Neural progenitor cell (in vitro differentiated cells): ENCODE results near the gene TRIM34. TPM values are rescaled to one million over a fixed set of nuclear protein-coding genes. Genes with fewer than 3 reads are reported as not detected.

Experiments used
- DNase-seq: peaks from one replicate; pipeline ENCODE4 v3.0.0-alpha.2; 2016; ENCODE audit warnings: low spot score
- H2AFZ ChIP-seq: fragments of 200-600 bp; sonication (generic); replicated peaks from 2 replicates; pipeline ENCODE4 v1.6.1; 2016; ENCODE audit warnings: antibody characterized with exemption
- H3F3A ChIP-seq: fragments of 200-600 bp; sonication (generic); 2 replicates; pipeline ENCODE4 v1.6.1; 2016; ENCODE audit warnings: antibody characterized with exemption, low read depth
- H3K27ac ChIP-seq: fragments of 200-600 bp; sonication (generic); 2 replicates; pipeline ENCODE4 v1.5.1; 2016; ENCODE audit warnings: mild to moderate bottlenecking
- H3K27me3 ChIP-seq: fragments of 200-600 bp; sonication (generic); 2 replicates; pipeline ENCODE4 v1.6.1; 2016; ENCODE audit warnings: mild to moderate bottlenecking, moderate library complexity
- H3K36me3 ChIP-seq: fragments of 200-600 bp; sonication (generic); 2 replicates; pipeline ENCODE4 v1.5.1; 2016
- H3K4me1 ChIP-seq: fragments of 200-600 bp; sonication (generic); 2 replicates; pipeline ENCODE4 v1.6.1; 2016; ENCODE audit warnings: mixed run types
- H3K4me2 ChIP-seq: fragments of 200-600 bp; sonication (generic); 2 replicates; pipeline ENCODE4 v1.6.1; 2016
- H3K4me3 ChIP-seq: fragments of 200-600 bp; sonication (generic); 2 replicates; pipeline ENCODE4 v1.5.1; 2016
- H3K79me2 ChIP-seq: fragments of 200-600 bp; sonication (generic); 2 replicates; pipeline ENCODE4 v1.6.1; 2016; ENCODE audit warnings: low read depth
- H3K9ac ChIP-seq: fragments of 200-600 bp; sonication (generic); 2 replicates; pipeline ENCODE4 v1.6.1; 2016
- H3K9me3 ChIP-seq: fragments of 200-600 bp; sonication (generic); 2 replicates; pipeline ENCODE4 v1.5.1; 2016; ENCODE audit warnings: low read depth
- H4K20me1 ChIP-seq: fragments of 200-600 bp; sonication (generic); 2 replicates; pipeline ENCODE4 v1.6.1; 2016; ENCODE audit warnings: low read depth
- H3K27ac Mint-ChIP-seq: 3 replicates; pipeline ENCODE4 v1.8.0; 2021; ENCODE audit warnings: mixed read lengths
- H3K27me3 Mint-ChIP-seq: 2 replicates; pipeline ENCODE4 v1.8.0; 2022; ENCODE audit warnings: low read depth, mild to moderate bottlenecking, inconsistent platforms, moderate library complexity, mixed read lengths; ENCODE audit not compliant: insufficient read depth
- H3K36me3 Mint-ChIP-seq: 3 replicates; pipeline ENCODE4 v1.8.0; 2021; ENCODE audit warnings: mixed read lengths
- H3K4me1 Mint-ChIP-seq: 3 replicates; pipeline ENCODE4 v1.8.0; 2021; ENCODE audit warnings: mixed read lengths
- H3K4me3 Mint-ChIP-seq: 3 replicates; pipeline ENCODE4 v1.8.0; 2021; ENCODE audit warnings: mild to moderate bottlenecking, moderate library complexity, mixed read lengths
- H3K9me3 Mint-ChIP-seq: 3 replicates; pipeline ENCODE4 v1.8.0; 2020; ENCODE audit warnings: mixed read lengths
- CTCF ChIP-seq: fragments of 200-600 bp; sonication (generic); IDR thresholded peaks from 2 replicates; pipeline ENCODE4 v1.5.1; 2017; ENCODE audit warnings: antibody characterized with exemption, mild to moderate bottlenecking
- EZH2 ChIP-seq: fragments of 200-600 bp; sonication (generic); IDR thresholded peaks from 2 replicates; pipeline ENCODE4 v1.6.1; 2017; ENCODE audit warnings: antibody characterized with exemption, mild to moderate bottlenecking, moderate library complexity
- EZH2phosphoT487 ChIP-seq: fragments of 200-600 bp; sonication (generic); IDR thresholded peaks from 2 replicates; pipeline ENCODE4 v1.6.1; 2017; ENCODE audit warnings: antibody characterized with exemption
- total RNA-seq: library from RNA; depleted of rRNA; stranded (reverse); fragments of >200 nt; gene quantifications from 2 replicates; pipeline ENCODE4 v1.2.3, GENCODE V29; 2015; ENCODE audit warnings: low replicate concordance

Gene TRIM34
- total RNA-seq, 1 donor from 2014 or later: 4.5 TPM

GRCh38 chr11:5666402-5666793, 41.6 kb downstream of the TRIM34 start:
- no peaks in the 10 kb centered on the region for H3K36me3 ChIP-seq
- H3K4me2 ChIP-seq: no peak overlapping the region
- TF ChIP-seq EZH2 (no peak), CTCF (no peak), EZH2phosphoT487 (no peak)
- H3K27me3 ChIP-seq: no peaks in the 10 kb centered on the region
- H3F3A ChIP-seq: no peaks in the 10 kb centered on the region
- no peaks in the 10 kb centered on the region for H3K9me3 Mint-ChIP-seq
- no peak overlapping the region for H3K27ac ChIP-seq
- H3K36me3 Mint-ChIP-seq: peaks cover 21% of the 10 kb centered on the region
- H3K27ac Mint-ChIP-seq: no peak overlapping the region
- no peaks in the 10 kb centered on the region for H3K9me3 ChIP-seq
- H3K4me3 ChIP-seq: no peak overlapping the region
- DNase-seq: no peak
- no peak overlapping the region for H3K4me3 Mint-ChIP-seq
- H3K4me1 ChIP-seq: no peaks in the 10 kb centered on the region
- H4K20me1 ChIP-seq: no peaks in the 10 kb centered on the region
- no peak overlapping the region for H3K9ac ChIP-seq
- H3K27me3 Mint-ChIP-seq: no peaks in the 10 kb centered on the region
- H3K79me2 ChIP-seq: no peaks in the 10 kb centered on the region
- H3K4me1 Mint-ChIP-seq: no peaks in the 10 kb centered on the region
- no peak overlapping the region for H2AFZ ChIP-seq

- peaks cover 7% of the 10 kb centered on the region for H3K9me3 Mint-ChIP-seq
- H3K4me3 ChIP-seq: no peak overlapping the region
- no peaks in the 10 kb centered on the region for H3K4me1 Mint-ChIP-seq
- no peaks in the 10 kb centered on the region for H3F3A ChIP-seq
- H3K36me3 ChIP-seq: peaks cover 7% of the 10 kb centered on the region
- H3K36me3 Mint-ChIP-seq: peaks cover 24% of the 10 kb centered on the region
- H3K9ac ChIP-seq: no peak overlapping the region
- no peak overlapping the region for H3K4me2 ChIP-seq
- no peaks in the 10 kb centered on the region for H3K27me3 Mint-ChIP-seq
- no peak overlapping the region for H2AFZ ChIP-seq
- no peak overlapping the region for H3K27ac ChIP-seq
- H3K27me3 ChIP-seq: no peaks in the 10 kb centered on the region
- H3K79me2 ChIP-seq: peaks cover 6% of the 10 kb centered on the region
- no peak overlapping the region for H3K27ac Mint-ChIP-seq
- H3K9me3 ChIP-seq: no peaks in the 10 kb centered on the region
- TF ChIP-seq CTCF (no peak), EZH2 (no peak), EZH2phosphoT487 (no peak)
- no peaks in the 10 kb centered on the region for H4K20me1 ChIP-seq
- no peaks in the 10 kb centered on the region for H3K4me1 ChIP-seq
- no peak for DNase-seq
- no peak overlapping the region for H3K4me3 Mint-ChIP-seq
Observed at GRCh38 chr11:5671831-5672230, 47.0 kb downstream of the TRIM34 start.

- Histone ChIP-seq H3K4me1 (no peaks in the 10 kb centered on the region), H3K9ac (no peak overlapping the region), H4K20me1 (no peaks in the 10 kb centered on the region), H3K9me3 (no peaks in the 10 kb centered on the region), H3K79me2 (peaks cover 6% of the 10 kb centered on the region), H3K4me3 (no peak overlapping the region), H3K27ac (no peak overlapping the region), H3K27me3 (no peaks in the 10 kb centered on the region), H3K4me2 (no peak overlapping the region), H2AFZ (no peak overlapping the region), H3K36me3 (peaks cover 15% of the 10 kb centered on the region), H3F3A (no peaks in the 10 kb centered on the region)
- TF ChIP-seq EZH2phosphoT487: no peak
- no peak for TF ChIP-seq EZH2
- no peak for TF ChIP-seq CTCF
- no peaks in the 10 kb centered on the region for H3K4me1 Mint-ChIP-seq
- H3K27ac Mint-ChIP-seq: no peak overlapping the region
- H3K27me3 Mint-ChIP-seq: no peaks in the 10 kb centered on the region
- H3K36me3 Mint-ChIP-seq: peaks cover 33% of the 10 kb centered on the region
- H3K9me3 Mint-ChIP-seq: peaks cover 17% of the 10 kb centered on the region
- H3K4me3 Mint-ChIP-seq: no peak overlapping the region
- no peak for DNase-seq
Observed at GRCh38 chr11:5674391-5674790, 49.6 kb downstream of the TRIM34 start.
